NCI-H345 treated with DMSO at 0.1 percent for 48 hours (cell line): Measurements from ENCODE around the gene AKR1C2.
"Not testable (repeated sequence)": the region's sequence is repeated elsewhere in the genome, so short reads cannot be mapped to it uniquely, and the experiment has no call there.

Experiments
- DNase-seq: peaks from one replicate; lab custom pipeline; 2025; ENCODE audit not compliant: unreplicated experiment; lab: John Stamatoyannopoulos, UW

Gene AKR1C2

GRCh38 chr10:5025461-5025881, 21.8 kb upstream of the AKR1C2 start:
- DNase-seq = not testable (repeated sequence)

DNA sequence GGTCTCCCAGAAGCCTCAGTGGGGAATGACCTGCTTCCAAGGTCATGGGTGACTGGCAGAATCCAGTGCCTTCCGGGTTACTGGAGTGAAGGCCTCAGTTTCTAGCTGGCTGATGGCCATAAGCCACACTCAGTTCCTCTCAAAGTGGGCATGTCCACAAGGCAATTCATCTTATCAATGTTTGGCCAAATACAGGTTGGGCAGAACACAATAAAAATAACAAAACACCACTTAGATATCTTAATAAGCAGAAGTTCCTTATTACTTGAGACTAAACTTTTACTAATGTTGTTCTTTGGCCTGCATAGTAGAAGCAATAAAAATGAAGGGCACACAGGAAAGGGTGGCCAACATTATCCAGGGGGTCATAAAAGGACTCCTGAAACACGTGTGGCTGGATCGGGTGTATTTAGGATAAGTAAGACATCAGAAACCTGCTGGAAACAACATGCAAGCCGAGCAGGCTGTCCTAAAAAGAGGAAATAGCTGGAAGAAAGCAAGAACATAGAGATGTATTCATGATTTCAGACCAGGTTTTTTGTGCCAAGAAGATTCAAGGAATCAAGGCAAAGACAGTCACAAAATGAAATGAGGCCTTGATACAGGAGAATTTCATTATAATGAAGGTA, 19.6 kb upstream of the AKR1C2 start:
- DNase-seq = no peak

DNA sequence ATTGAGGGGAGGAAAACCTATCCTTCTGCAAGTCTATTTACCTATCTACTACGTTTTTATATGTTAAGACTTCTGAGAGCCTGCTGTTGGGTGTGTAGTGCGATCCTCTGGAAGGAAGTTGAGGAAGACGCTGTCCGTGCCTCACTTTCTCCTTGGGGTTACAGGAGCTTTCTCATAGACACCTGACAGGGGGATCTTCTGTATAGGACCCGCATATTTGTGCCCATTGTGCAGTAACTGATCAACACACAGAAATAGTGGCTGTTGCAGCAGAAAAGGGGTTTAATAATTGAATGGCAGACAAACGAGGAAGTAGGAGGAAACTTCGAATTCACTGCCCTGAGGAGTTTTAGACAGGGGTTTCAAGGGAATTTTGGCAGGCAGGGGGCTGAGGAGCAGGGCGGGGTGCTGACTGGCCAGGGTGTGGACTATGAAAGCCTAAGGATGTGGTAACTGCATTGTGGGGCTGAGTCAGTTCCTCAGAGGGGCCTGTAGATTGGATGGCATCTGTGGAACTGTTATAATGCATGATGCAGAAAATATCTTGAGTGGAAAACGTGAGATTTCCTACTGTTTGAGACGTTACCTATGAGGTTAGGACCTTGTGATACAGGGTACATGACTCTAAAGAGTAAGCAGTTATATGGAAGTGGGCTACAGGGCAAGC, 18.1 kb upstream of the AKR1C2 start:
- DNase-seq = not testable (repeated sequence)

GRCh38 chr10:5019770-5020612, 16.3 kb upstream of the AKR1C2 start:
- peak; percentile 44 for DNase-seq

DNA sequence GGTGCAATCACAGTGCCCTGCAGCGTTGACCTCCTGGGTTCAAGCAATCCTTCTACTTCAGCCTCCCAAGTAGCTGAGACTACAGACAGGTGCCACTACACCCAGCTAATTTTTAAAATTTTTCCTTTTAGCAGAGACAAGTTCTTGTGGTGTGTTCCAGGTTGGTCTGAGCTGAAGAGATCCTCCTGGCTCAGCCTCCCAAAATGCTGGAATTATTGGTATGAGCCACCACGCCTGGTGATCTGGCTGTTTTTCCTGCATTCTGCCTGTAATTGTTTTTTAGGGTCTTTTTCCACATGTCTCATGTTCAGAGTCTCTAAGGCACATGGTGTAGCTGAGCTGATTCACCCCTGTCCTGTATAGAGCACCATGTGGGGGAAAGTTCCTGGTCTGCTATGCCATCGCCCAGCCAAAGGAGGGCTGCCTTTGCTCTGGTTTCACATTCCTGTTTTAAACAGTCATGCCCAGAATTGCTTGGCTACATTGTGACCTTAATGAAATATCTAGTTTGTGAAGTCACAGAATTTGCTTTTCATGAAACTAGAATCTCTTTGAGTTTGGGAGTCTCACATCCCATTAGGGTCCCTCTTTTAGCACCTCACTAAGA, 15.1 kb upstream of the AKR1C2 start:
- not testable (repeated sequence) for DNase-seq

GRCh38 chr10:5018134-5018533, 14.5 kb upstream of the AKR1C2 start:
- DNase-seq = no peak

DNA sequence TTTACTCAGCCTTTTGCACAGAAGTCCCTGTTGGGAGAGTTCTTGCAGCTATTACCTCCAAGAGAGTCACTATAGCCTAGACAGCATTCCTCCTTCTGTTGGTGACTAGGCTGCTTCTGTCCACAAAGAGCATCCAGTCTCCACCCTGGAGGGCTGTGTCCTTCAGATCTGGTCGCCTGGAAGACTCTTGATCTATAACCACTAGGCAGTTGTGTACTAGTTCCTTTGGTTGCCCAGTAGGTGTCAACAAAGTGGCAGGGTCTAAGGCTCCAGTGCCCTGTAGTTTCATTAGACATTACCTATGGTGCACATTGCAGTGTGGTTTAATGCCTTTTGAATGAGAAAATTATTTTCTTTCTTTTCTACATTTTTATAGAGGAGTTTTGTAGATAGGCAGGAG, 11.3 kb upstream of the AKR1C2 start:
- DNase-seq = no peak

DNA sequence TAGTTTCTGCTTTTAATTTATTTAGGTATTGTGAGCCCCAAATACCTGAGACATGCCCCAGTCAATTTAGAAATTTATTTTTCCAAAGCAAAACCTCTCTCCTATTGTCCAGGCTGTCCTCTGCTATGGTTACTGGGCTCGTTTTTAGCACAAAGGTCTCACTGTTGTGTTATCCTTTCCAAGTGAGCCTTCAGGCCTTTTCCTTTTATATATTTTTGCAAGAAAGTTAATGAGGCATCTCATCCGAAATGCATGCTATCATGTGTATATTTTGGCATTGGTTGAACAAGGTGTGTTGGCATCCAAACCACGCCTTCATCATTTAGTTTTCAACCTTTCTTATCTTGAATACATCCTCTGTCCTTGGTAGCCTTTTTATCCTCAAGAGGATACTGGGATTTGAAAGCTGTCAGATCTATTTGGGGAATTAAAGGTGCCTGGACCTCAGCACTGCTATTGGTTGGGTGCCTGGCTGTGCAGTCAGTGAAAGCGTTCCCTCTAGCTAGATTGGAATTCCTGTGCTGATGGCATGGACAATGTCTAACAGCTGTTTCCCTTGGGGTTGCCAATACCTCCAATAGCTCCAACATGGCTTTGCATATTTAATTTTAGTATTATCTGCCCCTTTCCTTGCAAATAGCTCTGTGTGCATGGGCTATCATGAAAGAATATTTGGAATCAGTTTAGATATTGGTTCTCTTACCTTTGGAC, 10.7 kb upstream of the AKR1C2 start:
- not testable (repeated sequence) for DNase-seq

DNA sequence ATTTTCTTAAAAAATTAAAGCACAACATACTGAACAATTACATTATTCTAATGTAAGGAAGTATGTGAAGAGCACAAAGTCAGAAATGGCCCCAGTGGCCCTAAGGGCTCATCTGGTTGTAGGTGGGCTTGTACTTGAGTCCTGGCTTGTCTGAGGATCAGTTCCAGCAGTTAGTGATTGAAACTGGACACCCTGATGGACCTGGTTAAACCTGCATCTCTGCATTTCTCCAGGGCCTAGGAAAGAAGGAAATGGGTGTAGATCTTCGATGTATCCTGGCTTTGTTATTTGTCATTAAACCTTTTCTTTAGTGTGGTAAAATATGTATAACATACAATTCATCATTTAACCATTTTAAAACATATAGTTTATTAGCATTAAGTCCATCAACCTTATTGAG, 9.7 kb upstream of the AKR1C2 start:
- no peak for DNase-seq

- no peak for DNase-seq
These were observed 8.9 kb upstream of the AKR1C2 start for GRCh38 chr10:5012595-5012994.

DNA sequence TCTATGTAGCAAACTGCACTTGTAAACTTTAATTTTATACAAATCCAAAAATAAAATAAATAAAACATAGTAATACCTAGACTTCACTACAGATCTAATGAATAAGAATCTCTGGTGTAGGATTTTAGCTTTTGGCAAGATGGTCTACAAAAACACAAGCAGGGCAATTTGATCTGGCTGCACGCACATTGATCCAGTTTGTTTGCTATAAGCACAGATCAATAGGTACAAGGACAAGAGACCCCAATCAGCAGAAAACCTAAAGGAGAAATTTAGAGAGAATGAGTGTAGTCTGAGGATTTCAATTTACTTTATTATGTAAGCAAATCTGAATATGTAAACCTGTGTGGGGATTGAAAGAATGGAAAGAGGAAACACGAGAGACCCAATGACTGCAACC, 7.7 kb upstream of the AKR1C2 start:
- not testable (repeated sequence) for DNase-seq

DNA sequence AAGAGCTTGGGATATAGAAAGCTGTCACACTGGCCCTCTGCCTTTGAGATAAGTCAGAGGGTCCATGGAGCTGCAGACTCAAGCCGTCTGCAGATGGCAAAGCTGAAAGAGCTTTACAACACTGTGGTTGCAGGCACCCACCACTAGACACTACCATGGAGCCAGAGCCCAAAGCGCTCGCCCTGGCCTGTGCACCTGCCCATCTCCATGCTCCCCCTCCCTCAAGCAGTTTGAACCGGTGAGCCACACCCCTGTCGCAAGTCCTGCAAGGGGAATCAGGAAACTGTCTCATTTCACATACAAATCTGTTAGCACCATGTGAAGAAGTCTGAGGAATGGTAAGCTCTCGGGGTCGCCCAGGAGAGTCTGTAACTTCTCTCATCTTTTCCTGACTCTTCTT, 6.4 kb upstream of the AKR1C2 start:
- DNase-seq = not testable (repeated sequence)

- DNase-seq = not testable (repeated sequence)
These were observed 5.3 kb upstream of the AKR1C2 start for GRCh38 chr10:5008857-5009548.

DNA sequence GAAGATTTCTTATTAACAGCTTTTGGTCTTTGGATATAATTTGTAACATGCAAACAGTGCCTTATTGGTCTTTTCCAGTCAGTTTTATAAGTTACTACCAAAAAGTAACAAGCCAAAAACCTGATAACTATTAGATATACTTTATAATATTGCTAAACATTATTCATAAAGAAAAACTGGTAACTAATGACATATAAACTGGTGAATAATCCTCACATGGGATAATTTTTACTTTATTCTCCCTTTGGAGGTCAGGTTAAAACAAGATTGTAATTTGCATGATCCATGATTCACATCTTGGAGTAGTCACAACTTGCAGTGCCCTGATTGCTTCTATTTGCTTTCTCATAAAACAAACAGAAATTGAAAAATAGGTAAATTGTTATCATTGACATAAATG, 844 bp upstream of the AKR1C2 start:
- DNase-seq = not testable (repeated sequence)

DNA sequence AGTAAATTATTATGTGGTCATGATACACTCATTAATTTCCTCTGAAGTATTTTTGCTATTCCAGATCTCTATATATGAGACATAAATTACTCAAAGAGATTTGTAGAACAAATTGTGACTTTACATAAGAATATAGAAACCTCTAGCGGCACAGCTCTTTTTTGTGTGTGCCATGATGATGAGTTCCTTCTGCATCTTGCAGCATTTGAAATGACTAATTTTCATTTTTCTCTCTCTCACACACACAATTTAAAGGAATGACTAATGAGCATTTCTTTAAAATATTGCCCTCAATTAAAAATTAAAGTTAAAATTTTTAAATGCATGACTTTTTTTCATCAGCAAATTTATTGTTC, 351 bp upstream of the AKR1C2 start:
- not testable (repeated sequence) for DNase-seq

DNA sequence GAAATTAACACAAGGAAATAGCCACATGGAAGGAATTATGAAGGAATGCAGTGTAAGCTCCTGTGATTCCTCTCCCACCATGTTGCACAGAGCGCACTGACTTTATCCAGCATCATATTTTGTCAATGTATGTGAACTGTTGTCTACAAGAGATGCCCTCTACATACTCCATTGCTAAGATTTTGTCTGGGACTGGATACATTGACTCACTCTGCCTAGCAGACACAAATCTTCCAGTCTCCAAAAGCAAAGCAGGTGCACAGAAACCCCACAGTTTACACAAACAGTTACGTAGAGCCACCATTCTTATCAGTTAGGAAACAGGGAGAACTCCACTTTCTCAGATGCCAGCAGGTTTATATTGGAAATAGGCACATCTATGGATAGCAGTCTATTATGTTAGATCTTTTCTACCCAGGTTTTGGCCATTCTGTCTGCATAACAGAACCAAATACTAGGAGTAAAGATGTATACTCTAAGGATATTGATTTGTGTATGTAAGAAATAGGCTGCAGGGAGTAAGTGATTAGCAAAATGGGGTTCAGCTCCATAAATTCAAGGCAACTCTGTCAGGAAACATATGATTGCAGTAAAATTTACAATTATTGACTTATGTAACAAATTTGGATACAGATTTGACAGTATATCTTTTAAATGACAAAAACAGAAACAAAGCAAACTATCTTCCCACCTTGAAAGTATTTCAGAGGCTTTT, 1.5 kb downstream of the AKR1C2 start:
- no peak for DNase-seq

GRCh38 chr10:4998671-4999070, 5.0 kb downstream of the AKR1C2 start:
- no peak for DNase-seq

DNA sequence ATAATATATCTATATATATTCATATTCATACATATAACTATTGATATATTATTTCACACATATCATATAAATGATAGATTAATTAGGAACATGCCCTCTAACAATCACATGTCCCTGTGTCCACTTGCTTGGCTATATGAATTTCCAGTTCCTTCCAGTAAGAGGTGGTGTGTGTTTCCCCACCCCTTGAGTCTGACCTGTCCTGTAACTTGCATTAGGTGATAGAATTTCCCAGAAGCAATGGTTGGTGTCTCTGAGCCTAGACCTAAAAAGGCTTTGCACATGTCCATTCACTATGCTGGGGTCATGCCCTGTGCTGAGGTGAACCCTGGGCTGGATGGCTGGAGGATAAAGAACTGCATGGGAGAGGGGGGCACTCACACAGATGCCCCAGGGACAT, 9.4 kb downstream of the AKR1C2 start:
- DNase-seq = not testable (repeated sequence)

DNA sequence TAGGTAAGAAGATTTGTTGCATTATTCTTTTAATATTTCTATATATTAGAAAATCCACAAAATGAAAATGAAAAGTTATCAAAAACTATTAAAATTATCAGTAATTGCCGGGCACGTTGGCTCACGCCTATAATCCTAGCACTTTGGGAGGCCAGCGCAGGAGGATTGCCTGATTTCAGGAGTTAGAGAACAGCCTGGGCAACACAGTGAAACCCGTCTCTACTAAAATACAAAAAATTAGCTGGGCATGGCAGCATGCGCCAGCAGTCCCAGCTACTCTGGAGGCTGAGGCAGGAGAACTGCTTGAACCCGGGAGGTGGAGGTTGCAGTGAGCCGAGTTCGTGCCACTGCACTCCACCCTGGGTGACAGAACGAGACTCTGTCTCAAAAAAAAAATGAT, 11.1 kb downstream of the AKR1C2 start:
- not testable (repeated sequence) for DNase-seq

DNA sequence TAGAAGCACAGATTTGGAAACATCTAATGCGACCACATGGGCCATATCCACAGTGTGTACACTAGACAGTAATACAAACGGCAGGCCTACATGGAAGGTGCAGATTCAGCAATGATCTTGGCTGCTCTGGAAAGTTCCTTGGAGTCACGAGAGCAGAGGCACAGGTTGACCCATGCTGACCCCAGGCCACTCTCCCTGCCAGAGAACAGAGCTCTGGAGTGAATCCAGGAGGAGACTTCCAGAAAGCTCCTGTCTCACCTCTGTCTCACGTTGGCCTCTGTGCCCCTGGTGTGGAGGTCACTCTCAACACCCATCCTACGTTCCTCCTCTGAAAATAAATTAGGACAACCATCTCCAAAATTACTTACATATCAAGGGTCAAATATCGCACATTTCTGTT, 12.2 kb downstream of the AKR1C2 start:
- not testable (repeated sequence) for DNase-seq
